HepG2 (cell line): Measurements from ENCODE around the gene FRMD4B. TPM values are rescaled to one million over a fixed set of nuclear protein-coding genes. Genes with fewer than 3 reads are reported as not detected.

ENCODE experiments used
- ATAC-seq: fragments of 200-7000 bp; cut with Tn5 transposase; 3 replicates; pipeline ENCODE4 v1.9.1; 2020; ENCODE audit warnings: mild to moderate bottlenecking, moderate library complexity
- BruUV-seq: library from RNA; stranded (reverse); fragments of 400-500 nt; replicated peaks from 2 replicates; lab custom pipeline; 2021; lab: Mats Ljungman, UMichigan
- CTCF ChIA-PET: fragments of 300-600 bp; formaldehyde crosslinking; extraction: SDS; loops from one replicate; lab custom pipeline; 2021; ENCODE audit warnings: low total read pairs, inconsistent platforms, low intra/inter-chr PET ratio; lab: Yijun Ruan, JAX
- POLR2A ChIA-PET: fragments of 350-600 bp; sonication (Branson Sonifier 250); formaldehyde crosslinking; loops from one replicate; lab custom pipeline; 2020; ENCODE audit warnings: antibody characterized with exemption, inconsistent platforms; lab: Yijun Ruan, JAX
- DNase-seq: peaks from one replicate; pipeline ENCODE4 v3.0.0-alpha.2; 2015; ENCODE audit warnings: low spot score
- FAIRE-seq: peaks from 3 replicates; lab custom pipeline; 2011; peaks lifted over from hg19 to GRCh38; lab: Jason Lieb, UNC
- H2AFZ ChIP-seq: one replicate; pipeline ENCODE4 v1.6.1; 2011; ENCODE audit warnings: low read length, inconsistent platforms
- H3K27ac ChIP-seq: fragments of 300-600 bp; 3 replicates; pipeline ENCODE4 v1.8.0; 2011; ENCODE audit warnings: mixed run types, mild to moderate bottlenecking, mixed read lengths, low read length, inconsistent platforms; ENCODE audit not compliant: insufficient read depth; ENCODE audit errors: extremely low read length
- H3K27me3 ChIP-seq, 2 experiments: fragments of 200-600 bp in 1 of 2; 2 replicates in 1 of 2; 3 replicates in 1 of 2; pipeline versions ENCODE4 v1.6.0 to v1.8.0; 2011; ENCODE audit warnings: low read length in 2 of 2, mild to moderate bottlenecking in 2 of 2, moderate library complexity in 2 of 2, inconsistent platforms in 1 of 2; ENCODE audit not compliant: insufficient read depth in 2 of 2, control insufficient read depth in 1 of 2
- H3K36me3 ChIP-seq, 2 experiments: fragments of 200-600 bp in 1 of 2; replicated peaks in 1 of 2; 2 replicates in 1 of 2; 3 replicates in 1 of 2; pipeline versions ENCODE4 v1.5.1 to v1.8.0; 2011; ENCODE audit warnings: low read length in 2 of 2, inconsistent platforms in 1 of 2; ENCODE audit not compliant: insufficient read depth in 2 of 2, control insufficient read depth in 1 of 2
- H3K4me1 ChIP-seq: 2 replicates; pipeline ENCODE4 v1.5.1; 2012; ENCODE audit warnings: low read length, inconsistent platforms; ENCODE audit not compliant: insufficient read depth
- H3K4me2 ChIP-seq: 2 replicates; pipeline ENCODE4 v1.6.0; 2011; ENCODE audit warnings: low read depth, low read length, inconsistent platforms
- H3K4me3 ChIP-seq, 3 experiments: fragments of 200-600 bp in 1 of 3; sonication (generic), shearing (Covaris generic) in 1 of 3; replicated peaks in 1 of 3; 2 replicates each; pipeline ENCODE4 v1.5.1; 2011 to 2016; ENCODE audit warnings: low read length in 3 of 3, inconsistent platforms in 2 of 3, low read depth in 2 of 3, mild to moderate bottlenecking in 2 of 3, control low read depth in 1 of 3, mixed read lengths in 1 of 3; ENCODE audit not compliant: insufficient read depth in 1 of 3
- H3K79me2 ChIP-seq: one replicate; pipeline ENCODE4 v1.6.1; 2011; ENCODE audit warnings: low read length, inconsistent platforms; ENCODE audit not compliant: insufficient read depth
- H3K9ac ChIP-seq: 2 replicates; pipeline ENCODE4 v1.6.0; 2011; ENCODE audit warnings: mild to moderate bottlenecking, low read depth, low read length, inconsistent platforms; ENCODE audit not compliant: insufficient read depth
- H3K9me3 ChIP-seq: 2 replicates; pipeline ENCODE4 v1.5.1; 2012; ENCODE audit warnings: mild to moderate bottlenecking, low read length
- H4K20me1 ChIP-seq: 2 replicates; pipeline ENCODE4 v1.6.0; 2011; ENCODE audit warnings: inconsistent platforms, mild to moderate bottlenecking, low read length, moderate library complexity; ENCODE audit not compliant: insufficient read depth
- HNRNPK ChIP-seq: fragments of 200-400 bp; formaldehyde crosslinking; IDR thresholded peaks from 2 replicates; pipeline ENCODE4 v1.6.1; 2018; ENCODE audit warnings: low read length, low read depth, moderate library complexity, mild to moderate bottlenecking; ENCODE audit not compliant: poor library complexity, severe bottlenecking
- RFX3 ChIP-seq: IDR thresholded peaks from 2 replicates; pipeline ENCODE4 v1.6.1; 2016; ENCODE audit warnings: missing biosample characterization, missing genetic modification reagents
- ZMYM2 ChIP-seq: sonication (generic); formaldehyde crosslinking; IDR thresholded peaks from 2 replicates; pipeline ENCODE4 v1.8.0; 2022; ENCODE audit warnings: mild to moderate bottlenecking, missing genetic modification reagents
- WGBS: methylation state at CpG from one replicate; pipeline ENCODE4 v1.1.6; 2017; ENCODE audit warnings: low lambda C conversion rate; 5-methylcytosine and 5-hydroxymethylcytosine counted together
- in situ Hi-C: cut with HindIII; loops from 2 replicates; pipeline ENCODE4 v1.10.0; 2017; ENCODE audit warnings: low pct_unique_long_range_greater_than_20kb; ENCODE audit not compliant: extremely low pct_ligation_motif_present
- intact Hi-C: fragments of 100-400 bp; cut with micrococcal nuclease; formaldehyde crosslinking; loops from one replicate; pipeline ENCODE4 v1.10.0; 2022; ENCODE audit not compliant: unreplicated experiment
- polyA plus RNA-seq, 8 experiments: library from polyadenylated mRNA; depleted of rRNA in 3 of 8; stranded (reverse) in 7 of 8; unstranded in 1 of 8; fragments of >200 nt; fragmentation: Illumina TruSeq in 4 of 8; extraction: Trizol in 4 of 8; gene quantifications; 2 replicates each; pipeline versions ENCODE4 v1.2.1 to v1.2.3, GENCODE V29; 2011 to 2016; ENCODE audit warnings: low read depth in 4 of 8, missing spikeins in 1 of 8, mixed read lengths in 1 of 8; ENCODE audit not compliant: insufficient read depth in 1 of 8
- total RNA-seq, 5 experiments: library from RNA; depleted of rRNA; stranded (reverse); fragments of >200 nt; fragmentation: Illumina TruSeq; extraction: Trizol; gene quantifications; 2 replicates each; pipeline ENCODE4 v1.2.3, GENCODE V29; 2016; ENCODE audit warnings: low read depth in 1 of 5
- TF ChIP-seq, protein P1 (sequence below): sonication (generic); formaldehyde crosslinking; IDR thresholded peaks from 2 replicates; pipeline ENCODE4 v1.5.0; 2020; ENCODE audit warnings: mild to moderate bottlenecking, missing genetic modification reagents

FRMD4B gene
- total and polyA plus RNA-seq, 2 of the 13 experiments (the other 11 are each of a cell fraction or from before 2014, with no cell fraction given): 3.0 to 3.3 TPM

DNA sequence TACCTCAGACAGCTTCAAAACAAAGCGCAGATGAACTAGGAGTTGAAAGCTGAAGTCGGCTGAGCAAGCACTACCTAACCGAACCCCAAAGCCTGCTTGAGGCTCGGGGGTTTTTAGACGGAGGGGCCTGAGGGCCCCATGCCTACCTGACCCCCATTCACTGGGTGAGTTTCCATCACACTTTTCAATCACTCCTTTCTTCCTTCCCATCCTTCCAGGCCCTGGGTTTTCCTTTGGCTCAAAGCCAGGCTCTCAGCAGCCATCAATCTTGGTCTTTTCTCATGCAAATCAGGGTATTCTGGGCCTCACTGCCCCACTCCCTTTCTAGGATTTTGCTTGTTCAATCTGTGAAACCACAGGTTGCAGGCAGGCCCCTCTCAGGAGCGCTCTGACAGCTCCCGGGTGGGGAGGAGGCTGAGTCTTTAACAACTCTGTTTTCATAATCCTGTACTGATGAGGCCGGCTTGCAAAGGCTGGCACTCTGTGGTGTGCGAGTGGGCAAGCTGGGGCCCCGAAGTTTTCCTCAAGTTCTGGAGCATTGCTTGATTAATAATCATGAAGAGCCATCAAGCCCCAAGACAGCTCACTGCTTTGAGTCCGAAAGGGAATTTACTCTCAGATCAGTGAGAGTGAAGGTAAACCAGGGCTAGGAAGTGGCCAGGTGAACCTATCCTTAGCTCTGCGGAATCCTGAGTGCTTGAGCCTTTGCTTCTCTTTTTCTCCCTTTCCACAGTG, 97.6 kb downstream of the FRMD4B start (continued):
- no peak for TF ChIP-seq HNRNPK
- TF ChIP-seq, all 625 proteins: peak for 0

DNA sequence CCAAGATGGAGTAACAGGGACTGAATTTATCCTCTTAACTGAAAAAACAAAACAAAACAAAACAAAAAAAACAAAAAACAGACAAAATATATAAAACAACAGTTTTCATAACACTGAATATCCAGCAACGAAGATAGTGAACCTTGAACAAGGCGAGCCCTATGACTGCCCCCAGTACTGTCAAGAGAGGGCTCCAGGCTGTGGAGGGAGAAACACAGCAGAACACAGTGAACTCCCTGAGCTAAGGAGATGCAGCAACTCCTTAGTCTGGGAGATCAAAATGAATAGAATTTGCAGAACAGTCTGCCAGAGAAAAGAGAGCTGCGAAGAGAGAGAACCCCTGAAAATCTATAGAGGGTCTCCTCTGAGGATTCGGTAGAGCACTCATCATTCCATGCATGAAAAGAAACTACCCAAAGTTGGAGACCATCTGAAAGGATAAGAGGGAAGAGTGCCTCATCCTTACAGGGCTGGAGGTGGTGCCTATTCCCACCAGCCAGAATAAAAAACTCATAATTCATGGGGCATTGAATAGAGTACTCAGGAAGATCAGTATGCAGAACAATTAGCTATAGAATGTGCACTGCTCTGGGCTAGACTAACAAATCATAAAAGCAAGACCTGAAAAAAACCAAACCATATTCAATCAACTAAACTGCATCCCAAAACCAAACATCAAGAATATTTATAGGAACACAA, 101.8 kb downstream of the FRMD4B start:
- no peaks in the 10 kb centered on the region for H3K36me3 ChIP-seq
- FAIRE-seq (no peak), DNase-seq (no peak), ATAC-seq (no peak)
- in situ Hi-C loops: no loop called here
- WGBS: 47% methylated on average over 4 of the region's 4 CpGs
- H4K20me1 ChIP-seq: no peaks in the 10 kb centered on the region
- H3K4me2 ChIP-seq: no peak overlapping the region
- CTCF ChIA-PET: no interaction called here
- H3K79me2 ChIP-seq: no peaks in the 10 kb centered on the region
- no peaks in the 10 kb centered on the region for H3K4me1 ChIP-seq
- BruUV-seq: no TSS peak
- no peak overlapping the region for H3K27ac ChIP-seq
- intact Hi-C loops: no loop called here
- no peak overlapping the region for H2AFZ ChIP-seq
- TF ChIP-seq, protein P1, sequence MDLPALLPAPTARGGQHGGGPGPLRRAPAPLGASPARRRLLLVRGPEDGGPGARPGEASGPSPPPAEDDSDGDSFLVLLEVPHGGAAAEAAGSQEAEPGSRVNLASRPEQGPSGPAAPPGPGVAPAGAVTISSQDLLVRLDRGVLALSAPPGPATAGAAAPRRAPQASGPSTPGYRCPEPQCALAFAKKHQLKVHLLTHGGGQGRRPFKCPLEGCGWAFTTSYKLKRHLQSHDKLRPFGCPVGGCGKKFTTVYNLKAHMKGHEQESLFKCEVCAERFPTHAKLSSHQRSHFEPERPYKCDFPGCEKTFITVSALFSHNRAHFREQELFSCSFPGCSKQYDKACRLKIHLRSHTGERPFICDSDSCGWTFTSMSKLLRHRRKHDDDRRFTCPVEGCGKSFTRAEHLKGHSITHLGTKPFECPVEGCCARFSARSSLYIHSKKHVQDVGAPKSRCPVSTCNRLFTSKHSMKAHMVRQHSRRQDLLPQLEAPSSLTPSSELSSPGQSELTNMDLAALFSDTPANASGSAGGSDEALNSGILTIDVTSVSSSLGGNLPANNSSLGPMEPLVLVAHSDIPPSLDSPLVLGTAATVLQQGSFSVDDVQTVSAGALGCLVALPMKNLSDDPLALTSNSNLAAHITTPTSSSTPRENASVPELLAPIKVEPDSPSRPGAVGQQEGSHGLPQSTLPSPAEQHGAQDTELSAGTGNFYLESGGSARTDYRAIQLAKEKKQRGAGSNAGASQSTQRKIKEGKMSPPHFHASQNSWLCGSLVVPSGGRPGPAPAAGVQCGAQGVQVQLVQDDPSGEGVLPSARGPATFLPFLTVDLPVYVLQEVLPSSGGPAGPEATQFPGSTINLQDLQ (CRISPR knock-in tag): no peak
- TF ChIP-seq ZMYM2 (CRISPR knock-in tag): no peak
- TF ChIP-seq RFX3 (CRISPR knock-in tag): no peak
- TF ChIP-seq, all 625 proteins: peak for 0
- Histone ChIP-seq H3K4me3 (no peak overlapping the region), H3K27me3 (peaks cover 2 to 3% of the 10 kb centered on the region in 2 experiments; a peak in 1 of 5 replicates), H3K9ac (no peak overlapping the region), H3K9me3 (no peaks in the 10 kb centered on the region)
- POLR2A ChIA-PET: no interaction called here
